Stomach (tissue), 4 donors: ENCODE results near the gene SLC7A4.

Experiments
- EP300 ChIP-seq: sonication (generic); formaldehyde crosslinking; IDR thresholded peaks from one replicate; pipeline ENCODE4 v1.6.1; 2017; ENCODE audit warnings: antibody characterized with exemption
- POLR2A ChIP-seq, 4 donors: fragments of 450-650 bp; IDR thresholded peaks; one replicate each; pipeline ENCODE4 v1.6.1; 2016; ENCODE audit warnings: antibody characterized with exemption in 4 of 4, control low read depth in 2 of 4, mild to moderate bottlenecking in 1 of 4, moderate library complexity in 1 of 4
- POLR2AphosphoS5 ChIP-seq, 3 donors: sonication (generic); formaldehyde crosslinking; IDR thresholded peaks; one replicate each; pipeline ENCODE4 v1.6.1; 2016; ENCODE audit warnings: antibody characterized with exemption in 3 of 3
- TF ChIP-seq, protein P1 (sequence below), 7 experiments: fragments of 450-650 bp in 4 of 7; fragments of 200-600 bp in 3 of 7; sonication (generic) in 3 of 7; IDR thresholded peaks; one replicate each; pipeline ENCODE4 v1.5.1; 2016 to 2019; ENCODE audit warnings: antibody characterized with exemption in 7 of 7, control low read depth in 2 of 7, mild to moderate bottlenecking in 1 of 7

DNA sequence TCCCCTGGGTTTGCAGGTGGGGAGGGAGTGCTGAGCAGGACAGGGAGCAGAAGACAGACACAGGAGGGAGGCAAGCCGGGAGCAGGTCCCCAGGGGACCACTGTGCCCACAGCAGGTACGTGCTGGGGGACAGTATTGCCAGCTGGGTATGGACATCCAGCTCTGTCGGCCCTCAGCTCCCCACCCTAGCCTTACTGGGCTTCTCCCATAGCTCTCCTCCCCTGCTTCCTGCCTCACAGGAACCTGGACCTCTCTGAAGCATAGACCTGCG lies 23.1 kb upstream of the SLC7A4 start:
- TF ChIP-seq, protein P1, sequence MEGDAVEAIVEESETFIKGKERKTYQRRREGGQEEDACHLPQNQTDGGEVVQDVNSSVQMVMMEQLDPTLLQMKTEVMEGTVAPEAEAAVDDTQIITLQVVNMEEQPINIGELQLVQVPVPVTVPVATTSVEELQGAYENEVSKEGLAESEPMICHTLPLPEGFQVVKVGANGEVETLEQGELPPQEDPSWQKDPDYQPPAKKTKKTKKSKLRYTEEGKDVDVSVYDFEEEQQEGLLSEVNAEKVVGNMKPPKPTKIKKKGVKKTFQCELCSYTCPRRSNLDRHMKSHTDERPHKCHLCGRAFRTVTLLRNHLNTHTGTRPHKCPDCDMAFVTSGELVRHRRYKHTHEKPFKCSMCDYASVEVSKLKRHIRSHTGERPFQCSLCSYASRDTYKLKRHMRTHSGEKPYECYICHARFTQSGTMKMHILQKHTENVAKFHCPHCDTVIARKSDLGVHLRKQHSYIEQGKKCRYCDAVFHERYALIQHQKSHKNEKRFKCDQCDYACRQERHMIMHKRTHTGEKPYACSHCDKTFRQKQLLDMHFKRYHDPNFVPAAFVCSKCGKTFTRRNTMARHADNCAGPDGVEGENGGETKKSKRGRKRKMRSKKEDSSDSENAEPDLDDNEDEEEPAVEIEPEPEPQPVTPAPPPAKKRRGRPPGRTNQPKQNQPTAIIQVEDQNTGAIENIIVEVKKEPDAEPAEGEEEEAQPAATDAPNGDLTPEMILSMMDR (IDR thresholded peaks at IDR 0.05): no peak
- TF ChIP-seq POLR2AphosphoS5 (IDR thresholded peaks at IDR 0.05) (no peak), POLR2A (IDR thresholded peaks at IDR 0.05) (no peak), EP300 (no peak)
